AG20443 (cell line): ENCODE data around the gene UQCC2.

Experiments used
- DNase-seq: peaks from one replicate; pipeline ENCODE4 v3.0.0; 2012; ENCODE audit warnings: low spot score, mixed read lengths

The UQCC2 gene

DNA sequence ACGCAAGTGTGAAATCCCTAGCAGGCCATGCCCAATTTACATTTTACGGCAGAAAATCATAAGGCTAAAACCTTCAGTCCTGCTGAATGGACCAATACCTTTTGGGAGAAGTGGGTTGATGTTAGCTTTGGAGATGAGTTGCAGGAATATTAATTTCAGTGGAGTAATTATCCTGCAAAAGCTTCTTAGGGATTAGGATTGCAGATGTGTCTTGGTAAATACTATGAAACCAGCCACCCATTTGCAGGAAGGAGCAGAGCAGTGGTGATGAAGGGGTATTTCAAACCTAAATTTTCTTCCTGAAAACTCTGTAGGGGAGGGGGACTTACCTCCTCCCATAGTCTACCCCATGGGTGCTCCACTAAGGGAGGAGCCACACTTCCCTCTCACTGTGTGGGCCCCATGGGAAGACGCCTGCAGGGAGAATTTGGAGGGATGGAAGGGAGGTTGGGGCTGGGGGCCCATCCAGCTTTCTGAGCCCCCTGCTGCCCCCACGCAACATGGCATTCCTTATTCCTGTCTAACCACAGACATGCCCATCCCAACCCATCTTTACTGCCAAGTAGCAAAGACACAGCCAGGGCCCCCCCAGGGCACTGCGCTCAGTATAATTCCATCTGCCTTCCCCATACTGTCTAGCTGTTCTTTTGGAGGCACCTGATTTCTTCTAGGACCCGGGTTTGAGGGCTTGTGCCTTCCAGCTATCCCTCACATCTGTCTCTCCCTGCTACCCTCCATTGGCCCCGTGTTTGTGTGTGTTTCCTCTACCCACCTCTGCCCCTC lies 14.6 kb upstream of the UQCC2 start:
- no peak for DNase-seq

DNA sequence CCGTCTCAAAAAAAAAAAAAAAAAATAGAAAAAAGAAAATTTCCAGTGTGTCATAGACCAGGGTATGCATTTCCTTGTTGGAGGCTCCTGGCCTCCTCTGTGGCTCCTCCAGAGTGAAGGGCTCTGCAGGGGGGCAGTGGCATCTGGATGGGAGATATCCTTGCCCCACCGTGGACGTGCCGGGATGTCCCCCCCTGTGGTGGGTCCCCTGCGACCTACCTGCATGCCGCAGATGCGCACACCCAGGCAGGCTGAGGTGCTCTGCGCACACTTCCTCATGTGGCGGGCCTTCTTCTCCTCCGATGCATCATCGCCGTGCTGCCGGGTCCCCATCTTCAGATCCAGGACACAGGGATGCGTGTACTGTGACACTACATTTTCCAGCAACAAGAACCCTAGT lies 13.7 kb upstream of the UQCC2 start:
- DNase-seq = no peak

DNA sequence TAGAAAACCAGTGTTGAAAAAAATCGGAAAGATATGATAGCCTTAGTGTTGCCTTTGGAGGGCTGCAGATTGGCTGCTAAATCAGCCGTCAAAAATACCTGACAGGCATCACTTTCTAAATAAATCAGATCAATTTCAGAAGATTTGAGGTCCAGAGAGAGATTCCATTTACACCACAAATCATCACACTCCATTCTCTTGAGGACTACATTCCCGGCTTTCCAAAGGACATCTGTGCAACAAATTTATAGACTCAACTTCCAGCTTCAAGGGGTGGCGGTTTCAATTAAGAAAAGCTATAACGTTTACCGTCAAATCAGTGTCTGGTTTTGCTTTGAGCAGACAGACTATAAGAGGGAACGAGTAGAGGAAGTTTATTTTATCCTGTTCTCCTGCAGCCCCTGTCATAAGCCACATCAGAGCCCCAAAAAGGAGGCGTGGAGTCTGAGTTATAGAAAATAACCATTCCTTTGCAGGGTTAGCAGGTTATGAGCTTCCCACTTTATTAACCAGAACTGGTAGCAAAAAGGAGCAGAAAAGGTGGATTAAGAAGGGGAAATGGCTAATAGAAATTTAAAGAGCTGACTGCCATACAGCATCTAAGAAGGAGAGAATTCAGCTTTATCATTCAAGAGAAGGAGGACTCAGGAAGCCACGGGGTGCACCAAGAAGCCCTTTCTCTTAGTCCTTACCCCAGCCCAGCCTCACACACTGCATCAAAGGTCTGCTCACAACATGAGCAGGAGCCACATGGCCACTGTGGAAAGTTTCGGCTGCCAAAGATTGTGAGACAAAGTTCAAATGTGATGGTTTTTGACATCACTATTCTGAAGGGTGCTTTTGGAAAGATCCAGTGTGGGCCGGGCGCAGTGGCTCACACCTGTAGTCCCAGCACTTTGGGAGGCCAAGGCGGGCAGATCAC lies 12.9 kb upstream of the UQCC2 start:
- no peak for DNase-seq

DNA sequence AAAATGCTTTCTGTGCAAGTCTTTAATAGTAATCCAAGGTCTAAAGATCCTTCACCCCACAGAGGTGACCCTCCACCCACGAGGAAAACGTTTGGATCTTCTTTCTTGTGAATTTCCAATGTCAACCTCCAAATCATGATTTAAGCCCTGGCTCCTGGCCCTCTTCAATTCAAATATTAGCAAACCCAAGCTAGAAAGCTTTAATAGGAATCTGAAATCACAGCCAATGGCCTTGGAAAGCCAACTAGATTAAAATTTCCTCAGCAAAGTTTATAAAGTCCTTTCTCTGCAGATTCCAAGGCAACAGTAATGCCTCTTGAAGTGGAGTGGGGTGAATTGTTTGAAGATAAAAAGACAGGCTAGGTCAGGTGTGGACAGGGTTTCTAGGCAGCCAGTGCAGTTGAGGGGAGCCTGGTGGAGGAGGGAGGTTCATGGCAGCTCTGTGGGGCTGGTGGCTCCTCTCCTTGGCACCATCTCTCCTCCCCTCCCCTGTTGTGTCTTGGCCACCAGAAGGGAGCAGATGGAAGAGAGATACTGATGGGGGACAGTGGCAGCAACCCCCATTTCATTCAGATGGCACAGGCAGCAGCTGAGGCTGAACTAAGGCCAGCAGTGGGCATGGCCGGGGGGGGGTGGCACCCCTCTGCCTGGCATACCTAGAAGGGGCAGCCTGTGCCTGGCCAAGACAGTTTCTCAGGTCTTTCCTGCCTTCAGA lies 12.0 kb upstream of the UQCC2 start:
- no peak for DNase-seq

DNA sequence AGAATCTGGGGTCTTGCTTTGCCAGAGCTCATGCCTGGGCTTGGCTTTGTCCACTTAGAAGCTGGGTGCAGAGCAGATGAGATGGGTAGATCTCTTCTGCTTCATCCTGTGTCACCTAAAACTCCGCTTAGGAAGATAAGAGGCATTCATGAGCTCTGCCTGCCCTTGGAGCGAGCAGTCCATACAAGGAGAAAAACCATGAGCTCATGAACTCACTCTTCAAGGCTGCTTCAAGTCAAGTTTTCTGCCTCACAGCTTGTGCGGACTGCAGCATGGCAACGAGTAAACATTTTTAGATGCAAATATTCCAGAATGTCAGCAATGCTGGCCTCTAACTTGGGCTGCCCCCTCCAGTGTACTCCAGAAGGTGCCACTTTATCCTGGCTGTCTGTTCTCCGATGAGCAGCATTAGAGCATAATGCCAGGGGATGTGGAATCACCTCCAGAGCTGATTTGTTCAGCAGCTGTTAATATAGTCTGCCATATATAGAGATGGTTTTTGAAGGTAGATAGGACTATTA lies 10.7 kb upstream of the UQCC2 start:
- DNase-seq = no peak

DNA sequence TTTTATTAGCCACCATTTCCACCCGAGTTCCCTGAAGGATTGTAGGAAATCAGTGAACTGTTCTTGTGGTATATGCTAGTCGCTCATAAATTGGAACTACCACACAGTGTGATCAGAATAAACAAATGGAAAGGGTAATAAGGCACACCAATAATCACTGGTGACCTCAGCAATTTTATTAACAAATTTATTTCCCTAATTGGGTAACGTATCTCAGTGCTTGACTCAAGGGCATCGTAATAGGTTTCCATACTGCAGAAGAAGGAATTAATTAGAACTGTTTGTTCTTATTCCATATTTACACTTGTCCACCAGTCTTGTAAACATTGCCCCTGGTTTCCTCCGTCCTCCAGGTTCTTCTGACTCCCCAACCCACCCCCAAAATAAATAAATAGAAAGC lies 10.0 kb upstream of the UQCC2 start:
- DNase-seq = no peak

DNA sequence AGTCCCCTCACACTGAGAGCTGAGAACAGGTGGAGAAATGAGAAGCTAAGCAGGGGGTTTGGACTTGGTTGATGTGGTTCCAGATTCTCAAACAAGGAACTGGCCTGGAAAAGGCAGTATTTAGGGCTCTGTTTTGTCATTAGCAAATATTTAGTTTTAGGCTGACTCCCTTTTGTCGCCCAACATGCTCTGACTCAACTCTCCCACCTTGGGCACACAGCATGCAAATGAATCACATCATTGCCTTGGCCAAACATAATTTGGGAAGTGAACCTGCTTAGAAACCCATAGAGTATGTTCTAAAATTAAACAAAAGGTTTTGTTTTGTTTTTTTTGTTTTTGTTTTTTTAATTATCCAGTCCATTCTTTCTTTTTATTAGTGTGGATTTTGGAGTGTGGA lies 9.5 kb upstream of the UQCC2 start:
- DNase-seq = no peak

DNA sequence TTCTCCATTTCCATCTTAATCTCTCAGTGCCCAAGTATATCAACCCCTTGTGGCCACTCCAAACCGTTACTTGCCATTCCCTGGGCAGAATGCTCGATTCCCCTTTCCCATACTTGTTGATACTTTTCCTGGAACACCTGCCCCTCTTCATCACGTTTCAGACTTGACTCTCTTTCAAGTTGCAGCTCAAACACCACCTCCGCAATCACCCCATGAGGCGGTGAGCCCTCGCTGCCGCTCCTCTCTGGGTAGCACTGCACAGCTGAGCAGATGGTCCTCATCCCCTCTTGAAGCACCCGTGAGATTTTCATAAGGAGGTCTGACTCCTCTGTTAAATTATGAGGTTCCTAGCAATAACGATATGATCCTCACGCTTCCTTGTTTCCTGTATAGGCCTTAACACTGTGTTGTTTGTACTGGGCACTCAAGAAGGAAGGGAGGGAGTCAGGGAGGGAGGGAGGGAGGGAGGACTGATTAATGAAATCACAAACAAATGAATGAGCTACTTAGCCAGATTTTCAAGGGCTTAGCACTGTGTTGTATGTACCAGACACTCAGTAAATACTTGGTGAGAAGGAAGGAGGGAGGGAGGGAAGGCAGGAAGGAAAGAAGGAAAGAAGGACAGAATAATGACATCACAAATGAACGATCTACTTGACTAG lies 8.0 kb upstream of the UQCC2 start:
- no peak for DNase-seq

DNA sequence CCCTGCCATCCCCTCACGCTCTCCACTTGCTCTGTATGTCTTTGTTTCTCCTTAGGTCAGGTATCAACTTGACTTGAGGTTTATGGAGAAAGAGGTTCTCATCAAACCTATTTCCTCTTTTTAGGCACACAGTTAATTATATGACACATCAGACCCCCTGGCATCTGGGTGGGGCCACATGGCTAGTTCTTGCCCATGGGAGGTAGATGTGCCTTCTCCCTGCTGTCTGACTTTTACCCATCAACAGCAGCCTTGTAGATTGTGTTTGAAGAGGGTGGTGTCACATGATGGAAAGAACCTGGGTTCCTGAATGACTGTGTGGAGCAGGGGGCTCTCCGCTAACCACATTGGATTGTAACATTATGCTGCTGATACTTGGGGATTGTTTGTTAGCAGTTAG lies 7.2 kb upstream of the UQCC2 start:
- DNase-seq = no peak

DNA sequence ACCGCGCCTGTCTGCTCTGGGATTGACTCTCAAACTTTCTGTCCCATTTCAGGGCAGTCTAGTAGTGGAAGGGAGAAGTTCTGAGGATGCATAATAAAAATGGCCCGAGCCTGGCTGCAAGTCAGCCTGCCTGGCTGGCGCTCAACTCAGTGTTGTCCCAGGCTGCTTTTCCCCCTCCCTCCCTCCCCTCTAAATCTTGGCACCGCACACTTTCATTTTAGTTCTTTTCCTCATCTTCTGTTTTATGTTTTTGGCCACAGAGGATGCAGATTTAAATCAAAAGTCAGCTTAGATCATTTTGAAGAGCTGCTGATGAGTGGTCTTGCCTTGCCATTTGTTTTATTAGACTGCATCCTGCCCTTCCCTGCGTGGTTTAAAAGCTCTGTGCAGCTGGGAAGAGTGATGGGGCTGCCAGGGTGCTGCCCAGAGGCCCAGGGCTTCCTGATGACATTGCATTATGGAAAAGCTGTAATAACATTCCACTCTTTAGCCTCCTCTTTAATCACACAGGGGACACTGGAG lies 6.5 kb upstream of the UQCC2 start:
- DNase-seq = peak; percentile 24

DNA sequence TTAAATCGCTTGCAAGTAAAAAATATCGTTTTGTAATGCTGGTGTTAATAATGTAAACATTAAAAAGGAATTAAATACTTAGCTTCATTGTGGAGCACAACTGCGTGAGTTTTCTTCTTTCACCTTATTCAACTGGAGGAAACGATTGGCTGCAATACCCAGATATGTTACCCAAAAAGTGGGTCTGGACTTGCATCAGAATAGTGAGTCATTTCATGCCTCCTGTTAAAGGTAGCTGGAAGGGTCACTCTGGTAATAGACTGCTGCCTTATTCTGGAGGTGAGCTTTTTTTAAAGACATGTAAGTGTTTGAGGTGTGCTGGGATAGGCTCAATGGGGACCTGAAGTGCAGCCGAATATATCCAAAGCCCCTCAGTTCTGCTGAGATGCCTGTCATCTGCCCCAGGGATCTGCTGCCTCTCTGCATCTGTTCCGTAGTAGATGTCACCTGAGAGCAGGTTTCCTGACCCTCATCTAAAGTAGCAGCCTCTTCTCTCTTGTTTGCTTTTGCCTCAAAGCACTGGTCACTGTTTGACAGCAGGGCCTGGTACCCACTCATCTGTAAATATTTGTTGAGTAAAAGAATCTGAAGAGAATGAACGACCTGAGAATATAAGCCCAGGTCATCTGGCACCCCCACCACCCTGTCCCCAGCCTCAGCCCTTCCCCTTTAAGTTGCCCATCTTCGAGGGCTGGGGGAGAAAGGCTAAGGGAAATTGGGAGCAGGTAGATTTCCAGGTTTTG lies 5.6 kb upstream of the UQCC2 start:
- no peak for DNase-seq

DNA sequence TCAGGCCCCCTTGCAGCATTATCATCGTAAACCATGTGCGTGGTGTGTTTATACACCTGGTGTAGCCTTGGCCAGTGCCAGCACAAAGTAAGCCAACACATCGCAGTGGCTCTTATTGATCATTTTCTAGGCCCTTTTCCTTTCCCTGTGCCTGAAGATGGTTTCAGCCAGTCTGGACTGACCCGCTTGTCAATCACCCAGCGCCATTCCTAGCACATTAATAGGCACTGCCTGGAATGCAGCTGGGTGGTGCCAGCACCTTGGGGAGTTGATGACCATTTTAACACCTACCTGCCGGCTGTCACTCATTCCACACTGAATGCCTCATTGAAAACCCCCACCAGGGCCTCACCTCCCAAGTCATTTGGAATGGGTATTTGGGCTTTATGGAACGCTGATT lies 4.9 kb upstream of the UQCC2 start:
- DNase-seq = no peak

DNA sequence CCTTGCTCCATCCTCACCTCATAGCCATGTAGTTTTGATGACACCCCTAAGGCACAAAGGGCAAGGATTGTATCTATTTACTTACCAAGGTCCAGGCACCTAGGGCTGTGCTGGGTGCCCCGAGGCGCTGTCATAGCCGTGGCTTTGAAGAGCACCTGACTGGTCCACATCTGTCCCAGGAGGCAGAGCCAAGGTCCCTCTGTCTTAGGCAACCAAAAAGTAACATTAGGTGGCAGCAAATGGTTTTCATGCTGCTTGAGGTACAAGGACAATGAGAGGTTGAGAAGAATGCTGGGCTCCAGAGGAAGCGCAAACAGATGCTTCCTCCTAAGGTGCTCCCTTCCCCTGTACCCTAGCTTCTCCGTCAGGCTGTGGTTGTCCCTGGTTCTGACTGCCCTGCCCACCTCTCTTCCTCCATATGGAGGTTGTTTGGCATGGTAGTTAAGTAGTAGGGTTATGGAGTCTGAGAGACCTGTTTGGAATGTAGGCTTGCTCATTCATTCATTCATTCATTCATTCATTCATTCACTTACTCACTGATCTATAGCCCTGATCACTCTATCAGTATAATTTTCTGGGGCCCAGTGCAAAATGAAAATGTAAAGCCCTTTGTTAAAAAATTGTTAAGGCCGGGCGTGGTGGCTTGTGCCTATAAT lies 3.0 kb upstream of the UQCC2 start:
- DNase-seq = no peak

DNA sequence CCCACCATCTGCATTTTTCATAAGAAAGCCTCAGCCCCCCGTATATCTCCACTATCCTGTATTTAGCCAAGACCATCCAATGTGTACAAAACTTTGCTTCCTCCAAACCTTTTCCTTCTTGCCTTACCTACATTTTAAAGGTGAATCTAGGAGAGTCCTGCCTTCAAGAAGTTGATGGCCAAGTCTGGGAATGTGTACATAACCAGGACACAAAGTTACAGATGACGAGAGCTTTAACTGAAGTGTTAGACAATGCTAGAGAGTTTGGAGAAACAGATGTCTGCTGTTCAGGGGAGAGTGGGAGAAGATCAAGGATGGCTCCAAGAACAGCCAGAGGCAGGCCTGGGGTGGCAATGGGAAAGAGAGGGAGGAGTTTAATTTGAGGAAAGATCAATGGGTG lies 2.3 kb upstream of the UQCC2 start:
- no peak for DNase-seq

DNA sequence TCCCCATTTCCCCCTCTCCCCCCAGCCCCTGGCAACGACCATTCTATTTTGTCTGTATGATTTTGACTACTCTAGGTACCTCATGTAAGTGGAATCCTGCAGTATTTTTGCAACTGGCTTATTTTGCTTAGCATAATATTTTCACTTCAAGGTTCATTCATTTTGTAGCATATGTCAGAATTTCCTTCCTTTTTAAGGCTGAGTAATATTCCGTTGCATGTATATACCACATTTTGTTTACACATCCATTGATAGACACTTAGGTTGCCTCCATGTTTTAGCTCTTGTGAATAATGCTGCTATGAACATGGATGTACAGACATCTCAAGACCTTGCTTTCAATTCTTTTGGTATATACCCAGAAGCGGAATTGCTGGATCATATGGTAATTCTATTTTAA lies 1.4 kb upstream of the UQCC2 start:
- DNase-seq = no peak

DNA sequence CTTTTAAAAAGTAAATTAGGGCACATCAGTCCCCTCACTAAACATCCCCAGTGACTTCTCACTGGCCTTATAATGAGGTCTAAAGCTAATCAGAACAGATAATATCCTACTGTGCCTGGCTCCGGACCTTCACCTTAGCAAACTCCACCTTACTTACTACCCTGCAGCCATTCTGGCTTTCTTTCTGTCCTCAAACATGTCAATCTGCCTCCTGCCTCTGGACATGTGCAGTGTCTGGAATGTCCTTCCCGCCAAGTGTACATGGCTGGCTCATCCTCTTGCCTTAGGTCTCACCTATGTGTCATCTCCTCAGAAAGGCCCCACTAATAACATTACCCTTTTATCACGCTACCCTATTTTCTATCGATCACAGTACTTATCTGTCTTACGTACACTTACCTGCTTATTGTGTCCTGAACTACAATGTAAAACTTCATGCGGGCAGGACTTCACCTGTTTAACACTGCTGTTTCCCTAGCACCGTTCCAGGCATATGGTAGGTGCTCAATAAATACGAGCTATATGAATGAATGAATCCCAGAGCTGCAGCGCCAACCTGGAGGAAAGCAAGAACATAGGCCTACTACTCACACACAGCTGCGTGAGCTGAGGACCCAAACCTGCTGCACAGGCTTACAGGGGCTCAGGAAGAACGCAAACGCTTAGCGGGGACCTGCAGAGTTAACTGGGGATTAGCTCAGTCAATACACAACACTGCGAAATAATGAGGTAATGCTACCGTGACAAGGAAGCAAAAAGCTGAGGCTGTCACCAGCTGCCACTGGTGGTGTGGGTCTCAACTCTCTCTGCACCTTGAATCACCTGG lies 991 bp downstream of the UQCC2 start:
- no peak for DNase-seq

DNA sequence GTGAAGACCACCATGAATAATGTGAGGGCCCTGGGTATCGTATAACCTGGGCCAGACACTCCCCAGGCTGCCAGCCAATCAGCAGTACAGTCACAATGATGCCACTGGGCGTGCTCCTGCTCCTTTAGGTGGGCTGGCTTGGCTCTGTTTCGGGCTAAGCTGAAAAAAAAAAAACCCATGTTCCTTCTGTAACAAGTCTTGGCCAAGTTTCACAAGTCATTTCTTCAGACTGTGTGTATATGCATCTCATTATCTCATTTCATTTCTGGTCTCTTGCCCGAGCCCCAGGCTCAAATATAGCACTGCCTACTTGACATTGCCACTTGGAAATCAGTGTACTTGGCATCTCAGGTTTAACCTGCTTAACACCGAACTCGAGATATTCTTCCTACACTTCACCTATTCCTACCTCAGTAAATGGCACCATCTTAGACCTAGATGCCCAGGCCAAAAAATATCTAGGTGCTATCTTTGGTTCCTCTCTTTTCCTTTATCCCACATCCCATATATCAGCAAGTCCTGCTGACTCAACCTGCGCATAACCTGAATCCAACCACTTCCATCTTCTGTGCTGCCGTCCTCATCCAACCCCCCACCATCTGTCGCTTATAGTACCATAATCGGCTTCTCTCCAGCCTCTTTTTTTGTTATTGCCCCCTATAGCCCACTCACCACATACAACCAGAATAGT lies 1.8 kb downstream of the UQCC2 start:
- no peak for DNase-seq

DNA sequence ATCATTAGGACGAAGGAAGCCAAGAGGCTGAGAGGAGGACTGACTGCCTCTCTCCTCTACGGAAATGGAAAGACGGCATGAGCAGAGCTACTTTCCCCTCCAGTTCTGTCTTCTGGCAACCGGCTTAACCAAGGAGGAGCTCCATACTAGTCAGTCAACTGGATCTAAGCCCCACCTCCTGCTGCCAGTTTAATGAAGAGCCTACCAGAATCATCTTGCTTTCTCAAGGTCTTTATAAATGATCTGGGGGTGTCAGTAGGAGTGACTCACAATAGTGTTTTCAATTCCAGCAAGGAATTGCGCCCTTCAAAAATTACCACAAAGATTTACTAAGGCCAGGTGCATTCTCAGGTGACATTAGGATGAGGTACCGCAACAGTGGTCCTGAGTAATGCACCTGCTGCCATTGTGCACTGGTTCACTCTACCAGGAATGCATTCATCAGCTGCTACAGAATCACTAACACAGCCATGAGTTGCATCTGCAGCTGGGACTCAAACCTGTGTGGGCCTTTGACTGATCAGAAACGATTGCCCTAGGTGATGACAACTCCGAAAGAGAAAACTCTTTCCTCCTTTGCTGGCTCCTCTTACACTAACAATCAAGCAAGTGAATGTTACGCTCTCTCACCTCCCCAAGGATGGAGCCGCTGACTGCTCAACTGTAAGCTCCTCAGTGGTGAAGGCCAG lies 2.8 kb downstream of the UQCC2 start:
- no peak for DNase-seq
